ENCODE measurements around the gene PVR.
"Not testable (repeated sequence)": the region's sequence is repeated elsewhere in the genome, so short reads cannot be mapped to it uniquely, and the experiment has no call there.

The PVR gene

GRCh38 chr19:44646049-44646416 is 2.3 kb downstream of the PVR start:
- no peak for DNase-seq

GRCh38 chr19:44647144-44647543 is 3.4 kb downstream of the PVR start:
- no peak for DNase-seq

- no peak for DNase-seq
Observed at GRCh38 chr19:44648631-44649251, 5.0 kb downstream of the PVR start.

- no peak for DNase-seq
Observed at GRCh38 chr19:44649578-44650145, 6.0 kb downstream of the PVR start.

GRCh38 chr19:44653343-44653742 is 9.6 kb downstream of the PVR start:
- no peak for DNase-seq

- peak; percentile 70 to 77 for DNase-seq
Observed at GRCh38 chr19:44653977-44654774, 10.5 kb downstream of the PVR start.

- peak; percentile 78 to 82 for DNase-seq
Observed at GRCh38 chr19:44657211-44657921, 13.7 kb downstream of the PVR start.

- DNase-seq: no peak
Observed at GRCh38 chr19:44658069-44658733, 14.5 kb downstream of the PVR start.

- no peak for DNase-seq
Observed at GRCh38 chr19:44660081-44660480, 16.4 kb downstream of the PVR start.

- no peak for DNase-seq
Observed at GRCh38 chr19:44661205-44661604, 17.5 kb downstream of the PVR start.

GRCh38 chr19:44661904-44662303 is 18.2 kb downstream of the PVR start:
- no peak for DNase-seq

- no peak for DNase-seq
Observed at GRCh38 chr19:44662691-44663385, 19.1 kb downstream of the PVR start.

- no peak for DNase-seq
Observed at GRCh38 chr19:44663996-44664395, 20.3 kb downstream of the PVR start.

GRCh38 chr19:44664976-44665375 is 21.3 kb downstream of the PVR start:
- no peak for DNase-seq

- DNase-seq: no peak
Observed at GRCh38 chr19:44666852-44667556, 23.3 kb downstream of the PVR start.

- no peak for DNase-seq
Observed at GRCh38 chr19:44668985-44669764, 25.5 kb downstream of the PVR start.

GRCh38 chr19:44670027-44670426 is 26.3 kb downstream of the PVR start:
- not testable (repeated sequence) for DNase-seq

GRCh38 chr19:44671400-44671799 is 27.7 kb downstream of the PVR start, which contains the start of gene CEACAM19:
CEACAM19 (plus strand) TSS chr19:44671482; CDS start chr19:44671932, 450 bp downstream.
- no peak for DNase-seq

GRCh38 chr19:44672226-44672625 is 28.5 kb downstream of the PVR start:
- DNase-seq: no peak

- DNase-seq: no peak
Observed at GRCh38 chr19:44673510-44673909, 29.8 kb downstream of the PVR start.

- no peak for DNase-seq
Observed at GRCh38 chr19:44675521-44675920, 31.8 kb downstream of the PVR start.
